HEK293T (cell line): ENCODE data around the gene RANBP6.

Experiments used
- BHLHE40 ChIP-seq: fragments of 450-650 bp; IDR thresholded peaks from 2 replicates; pipeline ENCODE4 v1.6.1; 2016; ENCODE audit warnings: mild to moderate bottlenecking, moderate library complexity, borderline replicate concordance
- FOXA1 ChIP-seq: fragments of 450-650 bp; IDR thresholded peaks from 2 replicates; pipeline ENCODE4 v1.6.1; 2016; ENCODE audit warnings: mild to moderate bottlenecking
- LEF1 ChIP-seq: fragments of 450-650 bp; IDR thresholded peaks from 2 replicates; pipeline ENCODE4 v1.6.1; 2017; ENCODE audit warnings: mild to moderate bottlenecking, borderline replicate concordance
- SP1 ChIP-seq: fragments of 450-650 bp; IDR thresholded peaks from 2 replicates; pipeline ENCODE4 v1.6.1; 2017
- TF ChIP-seq, protein P1 (sequence below): fragments of 450-650 bp; IDR thresholded peaks from 2 replicates; pipeline ENCODE4 v1.6.1; 2016

DNA sequence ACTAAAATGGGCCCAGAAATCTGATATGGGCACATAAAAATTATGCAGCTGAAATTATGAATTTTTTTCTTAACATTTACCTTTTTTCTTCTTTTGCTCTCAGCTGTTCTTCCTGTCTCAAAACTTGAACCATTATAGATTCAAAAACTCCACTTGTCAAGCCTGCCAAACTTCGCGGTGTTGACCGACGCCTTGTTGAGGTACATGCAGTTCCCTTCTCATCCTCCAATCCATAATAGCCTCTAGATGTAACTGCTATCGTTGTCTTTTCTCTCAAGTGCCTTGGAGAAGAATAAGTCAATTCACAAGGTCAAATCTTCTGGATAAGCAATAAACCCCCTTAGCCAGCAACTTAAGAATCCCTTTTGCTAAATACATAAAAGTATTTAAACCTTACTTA, 27.2 kb downstream of the RANBP6 start:
- no peak for TF ChIP-seq FOXA1
- no peak for TF ChIP-seq BHLHE40
- TF ChIP-seq, protein P1, sequence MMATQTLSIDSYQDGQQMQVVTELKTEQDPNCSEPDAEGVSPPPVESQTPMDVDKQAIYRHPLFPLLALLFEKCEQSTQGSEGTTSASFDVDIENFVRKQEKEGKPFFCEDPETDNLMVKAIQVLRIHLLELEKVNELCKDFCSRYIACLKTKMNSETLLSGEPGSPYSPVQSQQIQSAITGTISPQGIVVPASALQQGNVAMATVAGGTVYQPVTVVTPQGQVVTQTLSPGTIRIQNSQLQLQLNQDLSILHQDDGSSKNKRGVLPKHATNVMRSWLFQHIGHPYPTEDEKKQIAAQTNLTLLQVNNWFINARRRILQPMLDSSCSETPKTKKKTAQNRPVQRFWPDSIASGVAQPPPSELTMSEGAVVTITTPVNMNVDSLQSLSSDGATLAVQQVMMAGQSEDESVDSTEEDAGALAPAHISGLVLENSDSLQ, result no peak
- TF ChIP-seq SP1, result no peak
- no peak for TF ChIP-seq LEF1
